Epithelial cell of esophagus (primary cell): ENCODE measurements around the gene ZNF793.

Experiments
- DNase-seq: peaks from one replicate; pipeline ENCODE4 v3.0.0; 2010; ENCODE audit warnings: low read depth
- H3K4me3 ChIP-seq: 2 replicates; pipeline ENCODE4 v1.5.1; 2011; ENCODE audit warnings: mild to moderate bottlenecking, low read length, control low read depth
- CTCF ChIP-seq: IDR thresholded peaks from 2 replicates; pipeline ENCODE4 v1.5.1; 2011; ENCODE audit warnings: low read depth, mild to moderate bottlenecking, low read length, control low read depth, inconsistent platforms; ENCODE audit not compliant: insufficient read depth; ENCODE audit errors: missing control alignments

ZNF793 gene

DNA sequence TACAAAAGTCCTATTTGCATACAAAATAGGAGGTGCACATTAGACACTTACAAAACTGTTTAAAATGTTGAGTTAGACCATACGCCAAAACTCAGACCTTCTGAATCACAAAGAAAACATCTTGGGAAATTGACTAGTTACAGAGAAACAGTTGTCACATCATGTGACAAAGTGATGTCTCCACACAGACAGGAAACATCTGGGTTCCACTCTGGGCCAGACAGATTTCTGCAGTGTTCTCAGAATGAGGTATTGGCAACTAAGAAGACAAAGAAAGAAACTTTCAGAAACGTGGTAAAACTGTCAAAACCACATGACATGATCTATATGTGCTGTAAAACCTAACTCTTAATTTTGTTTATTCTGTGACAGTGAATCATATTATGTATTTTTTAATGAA is 6.7 kb downstream of the ZNF793 start:
- no peak overlapping the region for H3K4me3 ChIP-seq
- TF ChIP-seq CTCF, result no peak
- no peak for DNase-seq

DNA sequence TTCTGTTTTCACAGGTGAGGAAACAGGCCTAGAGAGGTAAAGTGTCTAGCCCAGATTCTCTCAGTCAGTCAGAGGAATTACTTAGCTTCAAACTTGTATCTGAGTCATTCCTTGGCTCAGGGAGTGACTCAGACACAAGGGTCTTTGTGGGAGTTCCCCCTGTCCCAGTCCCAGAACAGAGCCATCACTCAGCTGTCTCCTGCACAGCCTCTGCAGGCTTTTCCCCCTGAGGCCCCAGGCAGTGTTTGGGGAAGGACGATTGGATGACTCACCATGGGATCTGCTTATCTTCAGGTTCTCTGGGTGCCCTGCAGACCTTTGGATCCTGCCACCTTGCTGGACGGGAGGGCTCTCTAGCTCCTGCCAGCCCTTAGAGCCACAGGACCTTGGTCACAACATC is 13.2 kb downstream of the ZNF793 start:
- no peak for TF ChIP-seq CTCF
- DNase-seq, result peak; percentile 66
- H3K4me3 ChIP-seq, result no peak overlapping the region

DNA sequence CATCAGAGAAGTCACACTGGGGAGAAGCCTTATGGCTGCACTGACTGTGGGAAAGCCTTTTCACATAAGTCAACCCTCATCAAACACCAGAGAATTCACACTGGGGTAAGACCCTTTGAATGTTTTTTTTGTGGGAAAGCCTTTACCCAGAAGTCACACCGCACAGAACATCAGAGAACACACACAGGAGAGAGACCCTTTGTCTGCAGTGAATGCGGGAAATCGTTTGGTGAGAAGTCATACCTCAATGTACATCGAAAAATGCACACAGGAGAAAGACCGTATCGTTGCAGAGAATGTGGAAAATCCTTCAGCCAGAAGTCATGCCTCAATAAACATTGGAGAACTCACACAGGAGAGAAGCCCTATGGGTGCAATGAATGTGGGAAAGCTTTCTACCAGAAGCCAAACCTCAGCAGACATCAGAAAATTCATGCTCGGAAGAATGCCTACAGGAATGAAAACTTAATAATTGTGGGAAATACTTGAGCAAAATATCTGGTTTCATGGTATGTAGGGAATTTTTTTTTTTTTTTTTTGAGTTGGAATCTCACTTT is 30.7 kb downstream of the ZNF793 start:
- no peak overlapping the region for H3K4me3 ChIP-seq
- TF ChIP-seq CTCF, result no peak

GRCh38 chr19:37551129-37551993 is 44.6 kb downstream of the ZNF793 start:
- peak; percentile 70 for TF ChIP-seq CTCF
- peak; percentile 75 for DNase-seq
- H3K4me3 ChIP-seq, result peak overlapping the region; percentile 88

More for the DNA sequence above, 30.7 kb downstream of the ZNF793 start:
- no peak for DNase-seq

- H3K4me3 ChIP-seq, result no peak overlapping the region
- no peak for TF ChIP-seq CTCF
- no peak for DNase-seq
These were observed 56.8 kb downstream of the ZNF793 start for GRCh38 chr19:37563518-37563917.

- DNase-seq, result no peak
- TF ChIP-seq CTCF, result no peak
- no peak overlapping the region for H3K4me3 ChIP-seq
These were observed 58.1 kb downstream of the ZNF793 start for GRCh38 chr19:37564624-37565369.

- H3K4me3 ChIP-seq, result no peak overlapping the region
- TF ChIP-seq CTCF, result no peak
- DNase-seq, result no peak
These were observed 58.6 kb downstream of the ZNF793 start for GRCh38 chr19:37565370-37565669.
